NCI-H2227 (cell line): Measurements from ENCODE around the gene MTOR.
A peak's percentile ranks its signal among the peaks of the same experiment; 100 is the strongest.
"Not testable (repeated sequence)": the region's sequence is repeated elsewhere in the genome, so short reads cannot be mapped to it uniquely, and the experiment has no call there.

Experiments
- DNase-seq: peaks from one replicate; lab custom pipeline; 2025; ENCODE audit not compliant: unreplicated experiment; lab: John Stamatoyannopoulos, UW

The MTOR gene

GRCh38 chr1:11281518-11282331 lies 19.4 kb upstream of the MTOR start:
- DNase-seq = no peak

- DNase-seq = no peak
Measured at GRCh38 chr1:11280719-11281376, 18.5 kb upstream of the MTOR start.

- DNase-seq = no peak
Measured at GRCh38 chr1:11279630-11280029, 17.3 kb upstream of the MTOR start.

- no peak for DNase-seq
Measured at GRCh38 chr1:11279152-11279551, 16.8 kb upstream of the MTOR start.

GRCh38 chr1:11273595-11274234 lies 11.4 kb upstream of the MTOR start:
- no peak for DNase-seq

GRCh38 chr1:11272832-11273594 lies 10.7 kb upstream of the MTOR start, which contains the start of gene UBIAD1:
TSS of gene UBIAD1 (plus strand) at chr1:11273198. CDS start at chr1:11273532, 334 bp downstream.
- DNase-seq = peak; percentile 92

- no peak for DNase-seq
Measured at GRCh38 chr1:11272544-11272831, 10.1 kb upstream of the MTOR start.

- DNase-seq = not testable (repeated sequence)
Measured at GRCh38 chr1:11267350-11268337, 5.3 kb upstream of the MTOR start.

GRCh38 chr1:11266268-11267074 lies 4.1 kb upstream of the MTOR start:
- no peak for DNase-seq

- no peak for DNase-seq
Measured at GRCh38 chr1:11256299-11256698, 6.1 kb downstream of the MTOR start.

GRCh38 chr1:11253226-11253625 lies 9.1 kb downstream of the MTOR start:
- DNase-seq = no peak

- no peak for DNase-seq
Measured at GRCh38 chr1:11252538-11252937, 9.8 kb downstream of the MTOR start.

- no peak for DNase-seq
Measured at GRCh38 chr1:11248169-11248568, 14.2 kb downstream of the MTOR start.

GRCh38 chr1:11245904-11246719 lies 16.2 kb downstream of the MTOR start:
- DNase-seq = no peak

- no peak for DNase-seq
Measured at GRCh38 chr1:11245248-11245647, 17.1 kb downstream of the MTOR start.

- no peak for DNase-seq
Measured at GRCh38 chr1:11238311-11238710, 24.0 kb downstream of the MTOR start.

GRCh38 chr1:11237356-11237755 lies 25.0 kb downstream of the MTOR start:
- no peak for DNase-seq

GRCh38 chr1:11233208-11233607 lies 29.1 kb downstream of the MTOR start:
- DNase-seq = no peak

GRCh38 chr1:11229203-11229602 lies 33.1 kb downstream of the MTOR start:
- DNase-seq = no peak
